BJ (cell line): ENCODE measurements around the gene GLS. TPM values are rescaled to one million over a fixed set of nuclear protein-coding genes. Genes with fewer than 3 reads are reported as not detected.
"Not testable (repeated sequence)": the region's sequence is repeated elsewhere in the genome, so short reads cannot be mapped to it uniquely, and the experiment has no call there.

ENCODE experiments used
- CTCF ChIA-PET: fragments of 350-600 bp; formaldehyde crosslinking; extraction: SDS; loops from one replicate; lab custom pipeline; 2021; ENCODE audit warnings: antibody characterized with exemption, inconsistent platforms; lab: Yijun Ruan, JAX
- POLR2A ChIA-PET: fragments of 300-600 bp; sonication (Branson Sonifier 250); formaldehyde crosslinking; extraction: SDS; loops from one replicate; lab custom pipeline; 2021; ENCODE audit warnings: antibody characterized with exemption; lab: Charles Lee
- DNase-seq: peaks from one replicate; pipeline ENCODE4 v3.0.0-alpha.2; 2011; ENCODE audit warnings: low read depth
- H3K27me3 ChIP-seq: 2 replicates; pipeline ENCODE4 v1.6.0; 2011; ENCODE audit warnings: low read length; ENCODE audit not compliant: control insufficient read depth, insufficient read depth
- H3K36me3 ChIP-seq: 2 replicates; pipeline ENCODE4 v1.5.1; 2011; ENCODE audit warnings: low read length; ENCODE audit not compliant: control insufficient read depth, insufficient read depth
- H3K4me3 ChIP-seq: 2 replicates; pipeline ENCODE4 v1.5.1; 2011; ENCODE audit warnings: low read depth, mild to moderate bottlenecking, control low read depth, low read length
- CTCF ChIP-seq: IDR thresholded peaks from 2 replicates; pipeline ENCODE4 v1.5.1; 2011; ENCODE audit warnings: low read depth, mild to moderate bottlenecking, control low read depth, inconsistent platforms, low read length, moderate library complexity; ENCODE audit not compliant: insufficient read depth
- polyA plus RNA-seq: library from polyadenylated mRNA; depleted of rRNA; stranded (reverse); fragments of >200 nt; gene quantifications from 2 replicates; pipeline ENCODE4 v1.2.3, GENCODE V29; 2011

Gene GLS
- polyA plus RNA-seq, 1 experiment = 132 TPM

- CTCF ChIA-PET = interaction anchor here (0.8 to 1.1 kb wide), 3 partner anchors 14 to 33 kb away, joined by 3 to 6 read pairs (median 3); no protein-coding TSS in a partner anchor
- TF ChIP-seq CTCF = no peak
- Histone ChIP-seq H3K27me3 (no peaks in the 10 kb centered on the region), H3K36me3 (peaks cover 32% of the 10 kb centered on the region), H3K4me3 (no peak overlapping the region)
- DNase-seq = no peak
- POLR2A ChIA-PET = no interaction called here
Observed at GRCh38 chr2:190994148-190994547, 113.5 kb downstream of the GLS start.

- H3K4me3 ChIP-seq, DNase-seq, H3K27me3 ChIP-seq, POLR2A ChIA-PET: not testable (repeated sequence)
- H3K36me3 ChIP-seq = peaks cover 31% of the 10 kb centered on the region
- CTCF ChIA-PET = interaction anchor here (0.6 to 1.2 kb wide), 4 partner anchors 9 to 246 kb away, joined by 3 to 4 read pairs (median 3); partner anchors contain the start of gene STAT4
Observed at GRCh38 chr2:190995315-190995714, 114.7 kb downstream of the GLS start.

GRCh38 chr2:190996338-190996946 is 115.8 kb downstream of the GLS start:
- ChIA-PET CTCF (interaction anchor here (0.6 to 1.8 kb wide), 8 partner anchors 9 to 389 kb away, joined by 3 to 7 read pairs (median 4); no protein-coding TSS in a partner anchor), POLR2A (no interaction called here)
- Histone ChIP-seq H3K4me3 (no peak overlapping the region), H3K36me3 (peaks cover 30% of the 10 kb centered on the region), H3K27me3 (no peaks in the 10 kb centered on the region)
- no peak for DNase-seq
- TF ChIP-seq CTCF = peak; percentile 72

- H3K4me3 ChIP-seq = no peak overlapping the region
- ChIA-PET POLR2A (no interaction called here), CTCF (interaction anchor here (1.0 to 1.8 kb wide), 5 partner anchors 9 to 159 kb away, joined by 3 to 5 read pairs (median 4); no protein-coding TSS in a partner anchor)
- H3K36me3 ChIP-seq = peaks cover 28% of the 10 kb centered on the region
- TF ChIP-seq CTCF = no peak
- no peaks in the 10 kb centered on the region for H3K27me3 ChIP-seq
- no peak for DNase-seq
Observed at GRCh38 chr2:190996947-190997346, 116.3 kb downstream of the GLS start.

GRCh38 chr2:190997526-190998113 is 117.0 kb downstream of the GLS start:
- Histone ChIP-seq H3K27me3 (no peaks in the 10 kb centered on the region), H3K4me3 (no peak overlapping the region), H3K36me3 (peaks cover 28% of the 10 kb centered on the region)
- DNase-seq = no peak
- ChIA-PET POLR2A (no interaction called here), CTCF (interaction anchor here (1.2 to 1.8 kb wide), 4 partner anchors 8 to 32 kb away, joined by 3 to 4 read pairs (median 4); no protein-coding TSS in a partner anchor)
- no peak for TF ChIP-seq CTCF
